Urinary bladder (tissue), 4 donors: ENCODE measurements around the gene PSMA8. TPM values are rescaled to one million over a fixed set of nuclear protein-coding genes. Genes with fewer than 3 reads are reported as not detected.
"Not testable (repeated sequence)": the region's sequence is repeated elsewhere in the genome, so short reads cannot be mapped to it uniquely, and the experiment has no call there.

ENCODE experiments used
- DNase-seq: peaks from one replicate; pipeline ENCODE4 v3.0.0-alpha.2; 2015; ENCODE audit errors: extremely low spot score
- H3K27ac ChIP-seq: one replicate; pipeline ENCODE4 v1.5.1; 2013; ENCODE audit warnings: low read depth, mild to moderate bottlenecking, moderate library complexity
- H3K36me3 ChIP-seq: one replicate; pipeline ENCODE4 v1.6.1; 2013; ENCODE audit warnings: mild to moderate bottlenecking, moderate library complexity; ENCODE audit not compliant: insufficient read depth
- H3K4me1 ChIP-seq: one replicate; pipeline ENCODE4 v1.6.1; 2013; ENCODE audit warnings: mild to moderate bottlenecking, moderate library complexity; ENCODE audit not compliant: insufficient read depth
- H3K4me3 ChIP-seq: one replicate; pipeline ENCODE4 v1.5.1; 2013; ENCODE audit warnings: low read depth, low read length
- WGBS: extraction: QIAGEN DNeasy Blood & Tissue Kit; methylation state at CpG from one replicate; pipeline ENCODE4 v1.1.7; 2013; 5-methylcytosine and 5-hydroxymethylcytosine counted together
- polyA plus RNA-seq: library from polyadenylated mRNA; stranded (reverse); fragments of 200-250 nt; gene quantifications from one replicate; pipeline ENCODE4 v1.2.3, GENCODE V29; 2013
- total RNA-seq: library from RNA; depleted of rRNA; stranded (reverse); fragments of >200 nt; gene quantifications from one replicate; pipeline ENCODE4 v1.2.3, GENCODE V29; 2014
- donor health status: healthy with polysubstance abuse.
- donor health status: healthy.

PSMA8 gene
- total and polyA plus RNA-seq, 2 donors, result not detected

- no peak overlapping the region for H3K4me3 ChIP-seq
- DNase-seq, result no peak
- no peaks in the 10 kb centered on the region for H3K4me1 ChIP-seq
- WGBS, result 87% methylated on average over 6 of the region's 6 CpGs
- H3K27ac ChIP-seq, result no peak overlapping the region
- no peaks in the 10 kb centered on the region for H3K36me3 ChIP-seq
Observed at GRCh38 chr18:26228562-26229260, 95.0 kb downstream of the PSMA8 start.

DNA sequence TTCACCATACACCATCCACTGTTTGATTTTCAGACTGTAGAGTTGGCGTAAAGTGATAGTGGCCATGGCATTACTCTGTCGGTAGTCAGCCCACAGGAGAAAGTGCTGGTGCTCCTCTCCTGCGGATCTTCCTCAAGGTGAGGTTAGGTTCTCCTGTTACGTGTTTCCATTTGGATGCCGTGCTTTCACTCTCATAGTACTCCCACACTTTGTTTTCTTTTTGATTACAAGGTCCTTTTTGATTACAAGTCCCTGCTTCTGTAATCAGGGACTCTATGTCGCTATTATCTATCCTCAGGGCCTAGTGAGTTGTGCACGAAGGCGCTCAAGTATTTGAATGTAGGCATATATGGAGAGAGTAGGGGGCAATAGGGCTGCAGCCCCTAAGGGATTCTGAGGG is 96.8 kb downstream of the PSMA8 start:
- Histone ChIP-seq H3K4me3 (no peak overlapping the region), H3K4me1 (no peaks in the 10 kb centered on the region), H3K36me3 (no peaks in the 10 kb centered on the region), H3K27ac (no peak overlapping the region)
- no peak for DNase-seq
- WGBS, result 93% methylated on average over 8 of the region's 8 CpGs

GRCh38 chr18:26233208-26233607 is 99.5 kb downstream of the PSMA8 start:
- H3K36me3 ChIP-seq, result no peaks in the 10 kb centered on the region
- H3K4me1 ChIP-seq, result no peaks in the 10 kb centered on the region
- no peak for DNase-seq
- no peak overlapping the region for H3K27ac ChIP-seq
- 69% methylated on average over 5 of the region's 5 CpGs for WGBS
- no peak overlapping the region for H3K4me3 ChIP-seq

GRCh38 chr18:26237363-26237762 is 103.7 kb downstream of the PSMA8 start:
- not testable (repeated sequence) for H3K36me3 ChIP-seq, DNase-seq, H3K27ac ChIP-seq, H3K4me3 ChIP-seq, H3K4me1 ChIP-seq
- 86% methylated on average over 2 of the region's 2 CpGs for WGBS

GRCh38 chr18:26238718-26239117 is 105.0 kb downstream of the PSMA8 start:
- WGBS, result 96% methylated on average over 4 of the region's 4 CpGs
- H3K36me3 ChIP-seq, H3K4me3 ChIP-seq, H3K27ac ChIP-seq, H3K4me1 ChIP-seq, DNase-seq: not testable (repeated sequence)

DNA sequence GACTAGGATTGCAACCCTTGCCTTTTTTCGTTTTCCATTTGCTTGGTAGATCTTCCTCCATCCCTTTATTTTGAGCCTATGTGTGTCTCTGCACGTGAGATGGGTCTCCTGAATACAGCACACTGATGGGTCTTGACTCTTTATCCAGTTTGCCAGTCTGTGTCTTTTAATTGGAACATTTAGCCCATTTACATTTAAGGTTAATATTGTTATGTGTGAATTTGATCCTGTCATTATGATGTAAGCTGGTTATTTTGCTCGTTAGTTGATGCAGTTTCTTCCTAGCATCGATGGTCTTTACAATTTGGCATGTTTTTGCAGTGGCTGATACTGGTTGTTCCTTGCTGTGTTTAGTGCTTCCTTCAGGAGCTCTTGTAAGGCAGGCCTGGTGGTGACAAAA is 108.7 kb downstream of the PSMA8 start:
- 80% methylated on average over 3 of the region's 4 CpGs for WGBS
- not testable (repeated sequence) for H3K4me1 ChIP-seq, DNase-seq, H3K27ac ChIP-seq, H3K36me3 ChIP-seq, H3K4me3 ChIP-seq

Other genes starting within 250 kb of the PSMA8 start
- gene SS18, start 43.3 kb upstream of the PSMA8 start, total RNA-seq, result 157 TPM
- 51.2 TPM for gene SS18, start 43.3 kb upstream of the PSMA8 start, polyA plus RNA-seq
- 5.0 TPM for gene TAF4B, start 92.6 kb downstream of the PSMA8 start, total RNA-seq
- gene TAF4B, start 92.6 kb downstream of the PSMA8 start, polyA plus RNA-seq, result 3.5 TPM